HEK293 (cell line): Measurements from ENCODE around the gene SAMD8.

ENCODE experiments used
- CTCF ChIP-seq: fragments of 450-650 bp; formaldehyde crosslinking; IDR thresholded peaks from 2 replicates; pipeline ENCODE4 v1.5.1; 2016; ENCODE audit warnings: missing biosample characterization, missing genetic modification characterization
- ZNF350 ChIP-seq: fragments of 450-650 bp; formaldehyde crosslinking; IDR thresholded peaks from 2 replicates; pipeline ENCODE4 v1.5.0; 2017; ENCODE audit warnings: missing biosample characterization, mild to moderate bottlenecking, missing genetic modification characterization
- ZNF558 ChIP-seq: fragments of 450-650 bp; formaldehyde crosslinking; IDR thresholded peaks from 2 replicates; pipeline ENCODE4 v1.5.1; 2016; ENCODE audit warnings: missing biosample characterization, missing genetic modification characterization
- ZXDB ChIP-seq: fragments of 450-650 bp; formaldehyde crosslinking; IDR thresholded peaks from 2 replicates; pipeline ENCODE4 v1.5.1; 2016; ENCODE audit warnings: missing biosample characterization, missing genetic modification characterization

GRCh38 chr10:75083972-75084833 lies 27.3 kb upstream of the SAMD8 start:
- TF ChIP-seq ZXDB (tag by site-specific recombination) (no peak), ZNF350 (tag by site-specific recombination) (no peak), CTCF (tag by site-specific recombination) (no peak), ZNF558 (tag by site-specific recombination) (no peak)
